ENCODE measurements around the gene CECR2.
"Not testable (repeated sequence)": the region's sequence is repeated elsewhere in the genome, so short reads cannot be mapped to it uniquely, and the experiment has no call there.

CECR2 gene

GRCh38 chr22:17513612-17514011 lies 144.4 kb downstream of the CECR2 start:
- DNase-seq (ENCODE audit: low read depth): no peak

GRCh38 chr22:17514084-17514483 lies 144.8 kb downstream of the CECR2 start:
- no peak for DNase-seq (ENCODE audit: low read depth)

DNA sequence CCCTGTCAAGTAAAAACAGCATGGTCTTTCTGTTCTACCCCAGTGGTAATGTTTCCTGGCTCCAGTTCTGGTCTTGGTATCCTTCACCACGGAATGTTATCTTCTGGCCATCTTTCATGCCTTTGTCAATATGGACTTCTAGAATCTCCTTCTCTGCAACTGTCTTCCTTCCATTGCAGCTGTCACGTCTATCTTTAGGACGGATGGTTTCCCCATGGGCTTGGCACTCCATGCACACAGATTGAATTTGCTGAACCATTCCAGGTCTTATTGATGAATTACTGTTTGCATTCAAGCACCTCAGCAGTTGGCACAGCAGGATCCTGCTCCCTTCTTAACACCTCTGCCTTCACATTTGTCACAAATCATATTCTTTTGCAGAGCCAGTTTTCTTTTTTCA lies 149.1 kb downstream of the CECR2 start:
- no peak for DNase-seq (ENCODE audit: low read depth)

GRCh38 chr22:17521971-17522370 lies 152.7 kb downstream of the CECR2 start:
- DNase-seq (ENCODE audit: low read depth): not testable (repeated sequence)

DNA sequence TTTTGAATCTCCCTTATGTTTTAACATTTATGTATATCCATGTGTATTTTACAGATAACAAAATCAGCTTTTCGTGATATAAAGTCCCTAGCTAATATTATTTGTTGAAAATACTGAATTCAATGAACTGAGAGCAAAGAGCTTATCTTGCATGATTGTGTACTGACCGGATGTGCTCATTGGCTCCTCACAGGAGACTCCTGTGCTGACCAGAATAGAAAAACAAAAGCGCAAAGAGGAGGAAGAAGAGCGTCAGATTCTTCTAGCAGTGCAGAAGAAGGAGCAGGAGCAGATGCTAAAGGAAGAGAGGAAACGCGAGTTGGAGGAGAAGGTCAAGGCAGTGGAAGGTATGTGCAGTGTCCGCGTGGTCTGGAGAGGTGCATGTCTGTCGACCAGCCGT lies 154.7 kb downstream of the CECR2 start:
- DNase-seq (ENCODE audit: low read depth): no peak

DNA sequence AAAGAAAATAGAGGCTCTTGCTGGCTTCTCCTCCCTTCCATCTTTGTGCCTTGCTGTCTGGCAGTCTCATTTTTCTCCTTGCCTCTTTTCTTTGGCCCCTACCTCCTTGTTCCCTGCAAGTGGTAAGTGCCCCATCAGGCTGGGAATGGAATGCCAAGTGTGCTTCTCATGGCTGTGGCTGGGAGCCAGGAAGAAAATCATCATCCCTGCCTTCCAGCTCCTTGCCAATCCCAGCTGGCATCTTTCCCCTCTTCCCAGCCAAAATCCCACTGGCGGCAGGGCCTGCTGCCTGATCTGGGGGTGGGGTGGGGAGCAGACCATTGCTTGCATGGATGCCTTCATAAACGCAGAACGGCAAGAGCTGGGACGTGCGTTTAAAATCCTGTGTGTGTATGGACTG lies 167.0 kb downstream of the CECR2 start:
- DNase-seq (ENCODE audit: low read depth): no peak

- DNase-seq (ENCODE audit: low read depth): no peak
These were observed 167.9 kb downstream of the CECR2 start for GRCh38 chr22:17537155-17537554.

DNA sequence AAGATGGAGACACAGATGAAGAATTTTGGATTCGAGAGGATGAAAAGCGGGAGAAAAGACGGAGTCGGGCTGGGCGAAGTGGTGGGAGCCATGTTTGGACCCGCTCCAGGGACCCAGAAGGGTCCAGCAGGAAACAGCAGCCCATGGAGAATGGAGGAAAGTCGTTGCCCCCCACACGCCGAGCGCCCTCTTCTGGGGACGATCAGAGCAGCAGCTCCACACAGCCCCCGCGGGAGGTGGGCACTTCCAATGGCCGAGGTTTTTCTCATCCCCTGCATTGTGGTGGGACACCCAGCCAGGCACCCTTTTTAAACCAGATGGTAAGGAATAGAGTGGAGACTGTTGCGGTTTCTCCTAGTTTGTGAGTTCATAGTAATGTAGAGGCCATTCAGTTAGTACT lies 171.2 kb downstream of the CECR2 start:
- no peak for DNase-seq (ENCODE audit: low read depth)

DNA sequence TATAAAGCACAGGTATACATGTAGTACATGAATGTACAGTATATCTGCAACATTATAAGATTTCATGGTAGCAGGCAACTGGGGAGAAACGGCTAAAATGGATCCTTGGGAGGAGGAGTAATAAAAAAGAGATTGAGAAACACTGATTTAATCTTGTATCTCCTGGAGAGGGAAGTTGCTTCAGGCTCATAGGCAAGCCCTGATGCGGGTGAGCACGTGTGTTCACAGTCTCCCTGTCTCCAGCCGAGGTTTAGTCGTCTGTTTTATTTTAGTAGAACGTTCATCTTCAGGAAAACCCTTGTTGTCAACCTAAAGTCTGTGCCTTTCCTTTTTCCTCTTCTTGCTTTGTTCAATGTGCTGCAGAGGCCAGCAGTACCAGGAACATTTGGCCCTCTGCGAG lies 172.2 kb downstream of the CECR2 start:
- no peak for DNase-seq (ENCODE audit: low read depth)

- no peak for DNase-seq (ENCODE audit: low read depth)
These were observed 173.2 kb downstream of the CECR2 start for GRCh38 chr22:17542452-17542851.

- DNase-seq (ENCODE audit: low read depth): no peak
These were observed 178.9 kb downstream of the CECR2 start for GRCh38 chr22:17548010-17548755.

DNA sequence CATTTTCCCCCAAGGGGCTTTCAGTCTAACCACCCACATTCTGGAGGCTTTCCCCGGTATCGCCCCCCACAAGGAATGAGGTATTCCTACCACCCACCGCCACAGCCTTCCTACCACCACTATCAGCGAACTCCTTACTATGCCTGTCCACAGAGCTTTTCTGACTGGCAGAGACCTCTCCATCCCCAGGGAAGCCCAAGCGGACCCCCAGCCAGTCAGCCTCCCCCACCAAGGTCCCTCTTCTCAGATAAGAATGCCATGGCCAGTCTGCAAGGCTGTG lies 179.4 kb downstream of the CECR2 start:
- no peak for DNase-seq (ENCODE audit: low read depth)

- DNase-seq (ENCODE audit: low read depth): no peak
These were observed 179.9 kb downstream of the CECR2 start for GRCh38 chr22:17549183-17549582.

DNA sequence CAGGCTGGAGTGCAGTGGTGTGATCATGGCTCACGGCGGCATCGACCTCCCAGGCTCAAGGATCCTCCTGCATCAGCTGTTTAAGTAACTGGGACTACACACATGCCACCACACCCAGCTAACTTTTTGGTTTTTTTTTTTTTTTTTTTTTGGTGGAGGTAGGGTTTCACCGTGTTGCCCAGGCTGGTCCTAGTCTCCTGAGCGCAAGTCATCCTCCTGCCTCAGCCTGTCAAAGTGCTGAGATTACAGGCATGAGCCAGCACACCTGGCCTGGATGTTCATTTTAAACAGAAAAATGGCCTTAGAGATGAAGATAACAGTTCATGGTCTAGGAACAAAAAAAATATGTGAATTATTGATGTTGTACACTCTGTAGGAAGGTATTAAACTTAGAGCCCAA lies 180.4 kb downstream of the CECR2 start:
- no peak for DNase-seq (ENCODE audit: low read depth)

DNA sequence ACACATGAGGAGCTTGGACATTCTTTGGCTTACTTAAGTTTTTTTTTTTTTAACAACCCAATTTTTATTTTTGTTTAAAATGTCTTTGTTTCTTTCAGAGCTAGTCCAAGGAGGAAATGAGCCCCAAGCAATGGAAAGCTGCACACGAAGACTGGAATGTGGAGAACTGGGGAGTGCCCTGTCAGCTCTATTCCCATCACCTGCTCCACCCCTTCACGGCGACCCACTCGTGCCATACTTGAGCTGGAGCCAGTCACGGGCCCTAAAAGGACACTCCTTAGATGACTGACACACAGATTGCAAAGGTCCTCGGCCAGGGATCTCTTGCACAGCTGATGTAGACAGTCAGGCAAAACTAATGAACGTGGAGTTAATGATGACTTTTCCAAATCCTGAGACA lies 183.5 kb downstream of the CECR2 start:
- DNase-seq (ENCODE audit: low read depth): no peak

DNA sequence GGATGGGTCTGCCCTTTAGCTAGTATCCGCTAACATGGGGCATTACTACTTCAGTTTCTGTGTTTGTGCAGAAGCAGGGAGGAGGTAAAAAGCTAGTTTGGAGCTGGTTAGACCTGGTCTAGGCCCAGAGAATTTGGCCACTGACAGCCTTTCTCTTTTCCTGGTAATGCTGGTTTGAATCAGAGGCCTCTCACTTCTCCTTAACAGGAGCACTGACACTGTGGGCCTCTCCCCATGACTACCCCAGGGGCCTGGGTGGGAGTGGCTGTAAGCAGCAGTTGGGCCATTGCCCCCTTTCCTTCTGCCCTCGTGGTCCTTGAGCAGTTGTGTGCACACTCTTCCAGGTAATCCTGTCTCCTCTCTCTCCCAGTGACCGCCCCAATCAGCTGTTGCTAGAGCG lies 185.6 kb downstream of the CECR2 start:
- no peak for DNase-seq (ENCODE audit: low read depth)

- no peak for DNase-seq (ENCODE audit: low read depth)
These were observed 189.9 kb downstream of the CECR2 start for GRCh38 chr22:17559188-17559587.

DNA sequence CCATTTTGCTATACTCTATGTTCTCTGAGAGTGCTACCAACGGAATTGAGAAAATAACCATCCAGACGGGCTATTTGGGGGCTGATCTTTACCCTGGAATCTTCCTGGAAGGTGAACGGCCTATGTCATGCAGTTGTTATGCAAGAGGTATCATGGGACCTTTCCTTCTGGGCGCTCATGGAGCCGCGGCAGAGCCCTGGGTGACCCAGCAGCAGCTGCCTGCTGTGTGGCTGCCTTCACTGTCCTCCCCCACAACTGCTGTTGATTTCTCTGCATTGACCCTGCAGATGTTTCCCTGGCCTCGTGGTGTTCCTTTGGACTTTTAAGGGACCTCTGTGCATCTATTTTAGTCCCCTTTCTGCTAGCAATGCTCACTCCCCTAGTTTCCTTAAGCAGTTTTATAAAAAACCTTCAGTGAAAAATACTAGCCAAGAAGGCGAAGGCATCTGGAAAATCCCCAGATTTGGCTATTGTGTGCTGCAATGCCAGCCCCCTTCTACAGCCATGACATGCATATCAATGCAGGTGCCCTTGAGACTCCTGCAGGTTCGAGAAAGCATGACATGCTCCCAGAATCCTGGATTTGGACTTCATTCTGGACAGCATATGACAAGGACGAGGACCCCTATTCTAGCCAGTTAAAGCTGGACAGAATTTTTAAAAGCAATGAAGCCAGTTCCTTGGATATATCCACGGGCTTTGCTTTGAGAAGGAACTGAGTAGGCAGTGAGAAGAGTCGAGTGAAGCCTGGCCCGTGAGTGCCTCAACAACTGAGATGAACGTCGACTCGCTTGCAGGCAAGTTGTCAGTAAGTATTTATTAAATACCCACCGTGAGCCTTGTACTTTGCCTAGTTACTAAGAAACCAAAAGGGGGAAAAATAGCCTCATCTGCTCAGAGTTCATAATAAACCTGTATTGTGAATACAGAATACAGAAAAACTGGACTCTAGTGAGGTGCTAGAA lies 193.9 kb downstream of the CECR2 start, which contains the start of gene SLC25A18:
Gene SLC25A18, plus strand, starts transcription at position 593 of the 965 bp plus-strand sequence. CDS start 16,447 bp downstream, outside the sequence.
- no peak for DNase-seq (ENCODE audit: low read depth)

DNA sequence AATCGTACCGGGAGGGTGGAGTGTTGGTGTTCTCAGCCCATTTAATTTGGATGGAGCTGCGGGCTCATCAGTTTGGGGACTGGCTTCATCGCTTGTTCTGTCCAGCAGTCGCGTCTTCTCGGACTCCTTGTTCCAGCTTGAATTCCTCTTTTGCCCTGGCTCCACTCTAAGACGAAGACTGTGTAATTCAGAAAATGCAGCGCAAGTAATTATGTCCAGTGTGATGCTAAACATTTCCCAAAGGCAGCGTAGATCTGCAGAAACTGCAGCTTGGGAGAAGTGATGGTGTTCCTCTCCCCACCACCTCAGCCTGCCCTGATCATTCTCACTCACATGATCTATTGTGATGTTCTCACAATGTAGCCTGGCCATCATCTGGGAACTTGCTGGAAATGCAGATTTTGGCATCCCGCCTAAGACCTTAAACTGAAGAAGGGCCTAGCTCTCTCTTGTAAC lies 194.7 kb downstream of the CECR2 start:
- DNase-seq (ENCODE audit: low read depth): no peak

GRCh38 chr22:17566016-17566687 lies 196.9 kb downstream of the CECR2 start:
- DNase-seq (ENCODE audit: low read depth): not testable (repeated sequence)

DNA sequence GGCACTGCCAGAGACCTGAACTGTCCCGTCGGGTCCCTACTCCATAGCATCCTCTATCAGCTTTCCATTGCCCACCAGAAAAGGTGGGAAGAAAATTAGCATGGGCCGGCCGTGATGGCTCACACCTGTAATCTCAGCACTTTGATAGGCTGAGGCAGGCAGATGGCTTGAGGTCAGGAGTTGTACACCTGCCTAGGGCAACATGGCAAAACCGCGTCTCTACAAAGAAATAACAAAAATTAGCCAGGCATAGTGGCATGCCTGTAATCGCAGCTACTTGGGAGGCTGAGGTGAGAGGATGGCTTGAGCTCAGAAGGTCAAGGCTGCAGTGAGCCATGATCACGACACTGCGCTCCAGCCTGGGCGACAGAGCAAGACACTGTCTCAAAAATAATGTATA lies 197.5 kb downstream of the CECR2 start:
- no peak for DNase-seq (ENCODE audit: low read depth)

- DNase-seq (ENCODE audit: low read depth): no peak
These were observed 200.8 kb downstream of the CECR2 start for GRCh38 chr22:17569971-17570511.

Measured in activated T-cell treated with anti-CD3 and anti-CD28 coated beads for 48 hours (primary cell).